ENCODE measurements around the gene TSPAN5.
A peak's percentile ranks its signal among the peaks of the same experiment; 100 is the strongest.

GRCh38 chr4:98661371-98662054 is 3.1 kb upstream of the TSPAN5 start:
- peak in 2 of 3 donors; percentile 61 to 87 for TF ChIP-seq POLR2AphosphoS5 (IDR thresholded peaks at IDR 0.05)
- TF ChIP-seq POLR2A (IDR thresholded peaks at IDR 0.05) = no peak
- no peak for TF ChIP-seq CTCF (IDR thresholded peaks at IDR 0.05)

Measured in stomach (tissue), 4 donors.